CD4-positive, alpha-beta T cell (primary cell): ENCODE measurements around the gene ERFE. TPM values are rescaled to one million over a fixed set of nuclear protein-coding genes. Genes with fewer than 3 reads are reported as not detected.

Source experiments
- ATAC-seq: fragments of 200-7000 bp; cut with Tn5 transposase; one replicate; pipeline ENCODE4 v1.10.0; 2022; ENCODE audit warnings: mild to moderate bottlenecking; ENCODE audit not compliant: poor library complexity
- CTCF ChIA-PET: fragments of 350-600 bp; sonication (Branson Sonifier 250); formaldehyde crosslinking; loops from one replicate; lab custom pipeline; 2021; ENCODE audit warnings: antibody characterized with exemption, inconsistent platforms; lab: Charles Lee
- POLR2A ChIA-PET: fragments of 350-600 bp; sonication (Branson Sonifier 250); formaldehyde crosslinking; loops from one replicate; lab custom pipeline; 2021; ENCODE audit warnings: antibody characterized with exemption, inconsistent platforms; lab: Charles Lee
- DNase-seq, 14 experiments: peaks; one replicate each; pipeline ENCODE4 v3.0.0-alpha.2; 2013 to 2020; ENCODE audit warnings: mixed read lengths in 2 of 14
- H3K27ac ChIP-seq, 2 donors: one replicate each; pipeline versions ENCODE4 v1.5.1 to v1.7.0; 2013; ENCODE audit warnings: low read length in 2 of 2, low read depth in 1 of 2, mild to moderate bottlenecking in 1 of 2
- H3K27me3 ChIP-seq, 2 experiments: 1 replicate in 1 of 2; 2 replicates in 1 of 2; pipeline versions ENCODE4 v1.6.1 to v1.7.0; 2013; ENCODE audit warnings: low read length in 2 of 2, control low read depth in 1 of 2, mild to moderate bottlenecking in 1 of 2, moderate library complexity in 1 of 2; ENCODE audit not compliant: insufficient read depth in 2 of 2, control insufficient read depth in 1 of 2
- H3K36me3 ChIP-seq: one replicate; pipeline ENCODE4 v1.6.1; 2013; ENCODE audit warnings: low read length, control low read depth; ENCODE audit not compliant: insufficient read depth
- H3K4me1 ChIP-seq: one replicate; pipeline ENCODE4 v1.6.1; 2013; ENCODE audit warnings: low read length, control low read depth; ENCODE audit not compliant: insufficient read depth
- H3K4me3 ChIP-seq: one replicate; pipeline ENCODE4 v1.5.1; 2013; ENCODE audit warnings: mild to moderate bottlenecking, low read length, moderate library complexity
- H3K9me3 ChIP-seq, 2 experiments: 1 replicate in 1 of 2; 2 replicates in 1 of 2; pipeline versions ENCODE4 v1.6.1 to v1.7.0; 2013; ENCODE audit warnings: low read length in 2 of 2, mild to moderate bottlenecking in 2 of 2, control low read depth in 1 of 2, moderate library complexity in 1 of 2; ENCODE audit not compliant: control insufficient read depth in 1 of 2, insufficient read depth in 1 of 2
- H3K27ac Mint-ChIP-seq: one replicate; pipeline ENCODE4 v1.8.0; 2020; ENCODE audit warnings: mixed read lengths
- H3K27me3 Mint-ChIP-seq: one replicate; pipeline ENCODE4 v1.8.0; 2021; ENCODE audit warnings: mixed read lengths
- H3K36me3 Mint-ChIP-seq: one replicate; pipeline ENCODE4 v1.8.0; 2021; ENCODE audit warnings: low read depth, mixed read lengths
- H3K4me1 Mint-ChIP-seq: one replicate; pipeline ENCODE4 v1.8.0; 2021; ENCODE audit warnings: low read depth, mixed read lengths
- H3K4me3 Mint-ChIP-seq: one replicate; pipeline ENCODE4 v1.8.0; 2020; ENCODE audit warnings: mild to moderate bottlenecking, mixed read lengths
- H3K9me3 Mint-ChIP-seq: one replicate; pipeline ENCODE4 v1.8.0; 2020; ENCODE audit warnings: mixed read lengths
- intact Hi-C, 2 experiments: fragments of 100-400 bp; cut with DNase I in 1 of 2; cut with micrococcal nuclease in 1 of 2; formaldehyde crosslinking; loops; one replicate each; pipeline versions ENCODE4 v1.15.1 to v1.9.0; 2023 to 2025; cut with DNase I, micrococcal nuclease
- total RNA-seq, 174 experiments: library from RNA in 2 of 174; stranded (reverse) in 2 of 174; gene quantifications; one replicate each; pipeline ENCODE4 v1.2.3 and lab custom pipeline; 2021 to 2026
- TF ChIP-seq, protein P1 (sequence below): fragments of 200-600 bp; IDR thresholded peaks from one replicate; pipeline ENCODE4 v1.8.0; 2022; ENCODE audit warnings: antibody characterized with exemption, mild to moderate bottlenecking

ERFE gene
- total RNA-seq, 2 experiments from 2014 or later: not detected

GRCh38 chr2:238160206-238161129 lies 1.7 kb downstream of the ERFE start:
- Mint-ChIP-seq H3K27me3 (peaks cover 45% of the 10 kb centered on the region), H3K4me3 (peak overlapping the region; percentile 20), H3K27ac (no peak overlapping the region), H3K4me1 (peaks cover 17% of the 10 kb centered on the region), H3K36me3 (no peaks in the 10 kb centered on the region), H3K9me3 (no peaks in the 10 kb centered on the region)
- peaks cover 0 to 11% of the 10 kb centered on the region in 2 experiments for H3K9me3 ChIP-seq
- no peak overlapping the region for H3K4me3 ChIP-seq
- DNase-seq: peak in 2 of 14 experiments; percentile 15 to 25
- TF ChIP-seq, protein P1, sequence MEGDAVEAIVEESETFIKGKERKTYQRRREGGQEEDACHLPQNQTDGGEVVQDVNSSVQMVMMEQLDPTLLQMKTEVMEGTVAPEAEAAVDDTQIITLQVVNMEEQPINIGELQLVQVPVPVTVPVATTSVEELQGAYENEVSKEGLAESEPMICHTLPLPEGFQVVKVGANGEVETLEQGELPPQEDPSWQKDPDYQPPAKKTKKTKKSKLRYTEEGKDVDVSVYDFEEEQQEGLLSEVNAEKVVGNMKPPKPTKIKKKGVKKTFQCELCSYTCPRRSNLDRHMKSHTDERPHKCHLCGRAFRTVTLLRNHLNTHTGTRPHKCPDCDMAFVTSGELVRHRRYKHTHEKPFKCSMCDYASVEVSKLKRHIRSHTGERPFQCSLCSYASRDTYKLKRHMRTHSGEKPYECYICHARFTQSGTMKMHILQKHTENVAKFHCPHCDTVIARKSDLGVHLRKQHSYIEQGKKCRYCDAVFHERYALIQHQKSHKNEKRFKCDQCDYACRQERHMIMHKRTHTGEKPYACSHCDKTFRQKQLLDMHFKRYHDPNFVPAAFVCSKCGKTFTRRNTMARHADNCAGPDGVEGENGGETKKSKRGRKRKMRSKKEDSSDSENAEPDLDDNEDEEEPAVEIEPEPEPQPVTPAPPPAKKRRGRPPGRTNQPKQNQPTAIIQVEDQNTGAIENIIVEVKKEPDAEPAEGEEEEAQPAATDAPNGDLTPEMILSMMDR: peak; percentile 22
- peaks cover 18% of the 10 kb centered on the region for H3K4me1 ChIP-seq
- POLR2A ChIA-PET: no interaction called here
- intact Hi-C loops: loop anchor here in 1 of 2 experiments (1.0 kb wide), 1 partner anchor 103 kb away; no protein-coding TSS in a partner anchor
- peaks cover 23 to 36% of the 10 kb centered on the region in 2 experiments for H3K27me3 ChIP-seq
- CTCF ChIA-PET: no interaction called here
- ATAC-seq: no peak
- H3K27ac ChIP-seq: no peak overlapping the region
- H3K36me3 ChIP-seq: no peaks in the 10 kb centered on the region

DNA sequence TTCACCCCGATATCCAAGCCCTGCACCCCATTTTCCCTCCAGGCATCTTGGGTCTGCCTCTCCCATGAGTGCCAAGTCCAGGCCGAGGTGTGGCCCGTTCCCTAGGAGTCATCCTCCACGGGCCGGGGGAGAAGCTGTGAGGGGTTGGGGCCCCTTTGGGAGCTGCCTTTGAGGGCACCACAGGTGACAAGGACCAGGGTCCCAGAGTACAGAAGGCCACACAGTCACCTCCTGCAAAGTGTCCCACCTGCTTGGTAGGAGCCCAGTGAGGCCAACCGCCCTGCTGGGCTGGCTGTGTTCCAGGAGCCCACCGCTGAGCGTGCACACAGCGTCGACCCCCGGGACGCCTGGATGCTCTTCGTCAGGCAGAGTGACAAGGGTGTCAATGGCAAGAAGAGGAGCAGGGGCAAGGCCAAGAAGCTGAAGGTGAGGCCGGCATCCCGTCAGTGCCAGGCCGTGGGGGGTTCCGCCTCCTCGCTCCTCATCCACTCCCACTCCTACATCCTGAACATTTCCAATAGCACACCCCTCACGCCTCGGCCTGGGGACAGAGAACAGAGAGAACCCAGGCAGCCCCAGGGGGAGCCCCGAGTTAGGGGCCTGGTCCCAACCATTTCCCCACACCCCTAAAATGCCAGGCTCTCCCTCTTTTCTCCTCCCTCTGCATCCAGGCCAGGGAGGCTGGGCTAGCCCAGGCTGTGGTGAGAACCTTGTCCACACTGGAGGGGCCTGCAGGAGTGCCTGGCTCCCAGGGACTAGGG lies 2.7 kb downstream of the ERFE start:
- TF ChIP-seq, protein P1: no peak
- ChIA-PET POLR2A (no interaction called here), CTCF (no interaction called here)
- H3K27ac Mint-ChIP-seq: no peak overlapping the region
- no peak for DNase-seq
- H3K4me3 ChIP-seq: no peak overlapping the region
- H3K36me3 ChIP-seq: no peaks in the 10 kb centered on the region
- peaks cover 18% of the 10 kb centered on the region for H3K4me1 ChIP-seq
- no peaks in the 10 kb centered on the region for H3K9me3 Mint-ChIP-seq
- H3K36me3 Mint-ChIP-seq: no peaks in the 10 kb centered on the region
- H3K27ac ChIP-seq: no peak overlapping the region
- H3K27me3 Mint-ChIP-seq: peaks cover 45% of the 10 kb centered on the region
- no peak overlapping the region for H3K4me3 Mint-ChIP-seq
- peaks cover 23 to 36% of the 10 kb centered on the region in 2 experiments for H3K27me3 ChIP-seq
- ATAC-seq: no peak
- peaks cover 17% of the 10 kb centered on the region for H3K4me1 Mint-ChIP-seq
- intact Hi-C loops: no loop called here
- H3K9me3 ChIP-seq: peaks cover 0 to 11% of the 10 kb centered on the region in 2 experiments

DNA sequence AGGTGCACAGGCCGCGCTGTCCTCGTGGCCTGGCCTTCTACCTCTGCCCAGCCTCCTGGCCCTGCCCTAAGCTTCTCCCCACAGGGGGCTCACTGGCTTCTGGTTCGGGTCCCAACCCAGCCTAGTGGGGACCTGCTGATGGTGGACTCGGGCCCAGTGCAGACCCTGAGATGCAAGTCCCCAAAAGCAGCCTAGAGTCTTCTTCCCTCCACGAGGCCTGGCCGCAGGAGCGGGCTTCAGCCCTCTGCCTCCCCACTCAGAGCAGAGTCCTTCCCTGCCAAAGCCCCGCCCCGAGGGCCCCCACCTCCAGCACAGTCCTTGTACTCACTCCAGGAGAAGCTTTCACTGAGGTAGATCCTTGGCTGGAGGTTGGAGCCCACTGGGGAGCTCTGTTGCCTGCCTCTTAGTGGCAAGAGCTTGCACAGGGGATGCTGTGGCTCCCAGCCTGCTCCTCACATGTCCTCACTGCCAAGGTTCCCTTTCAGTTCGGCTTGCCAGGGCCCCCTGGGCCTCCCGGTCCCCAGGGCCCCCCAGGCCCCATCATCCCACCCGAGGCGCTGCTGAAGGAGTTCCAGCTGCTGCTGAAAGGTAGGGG lies 3.6 kb downstream of the ERFE start:
- intact Hi-C loops: no loop called here
- Histone ChIP-seq H3K9me3 (peaks cover 0 to 11% of the 10 kb centered on the region in 2 experiments), H3K36me3 (no peaks in the 10 kb centered on the region), H3K27me3 (peaks cover 23 to 36% of the 10 kb centered on the region in 2 experiments), H3K27ac (no peak overlapping the region), H3K4me3 (no peak overlapping the region), H3K4me1 (peaks cover 18% of the 10 kb centered on the region)
- no peak for ATAC-seq
- POLR2A ChIA-PET: no interaction called here
- Mint-ChIP-seq H3K36me3 (peaks cover under 1% of the 10 kb centered on the region), H3K27ac (no peak overlapping the region), H3K27me3 (peaks cover 45% of the 10 kb centered on the region), H3K9me3 (no peaks in the 10 kb centered on the region), H3K4me3 (no peak overlapping the region), H3K4me1 (peaks cover 17% of the 10 kb centered on the region)
- CTCF ChIA-PET: no interaction called here
- TF ChIP-seq, protein P1: no peak
- no peak for DNase-seq
